G401.6 (cell line): ENCODE measurements around the gene ANGEL1.

Source experiments
- FAIRE-seq: peaks from 2 replicates; lab custom pipeline; 2012; peaks lifted over from hg19 to GRCh38; lab: Jason Lieb, UNC

ANGEL1 gene

DNA sequence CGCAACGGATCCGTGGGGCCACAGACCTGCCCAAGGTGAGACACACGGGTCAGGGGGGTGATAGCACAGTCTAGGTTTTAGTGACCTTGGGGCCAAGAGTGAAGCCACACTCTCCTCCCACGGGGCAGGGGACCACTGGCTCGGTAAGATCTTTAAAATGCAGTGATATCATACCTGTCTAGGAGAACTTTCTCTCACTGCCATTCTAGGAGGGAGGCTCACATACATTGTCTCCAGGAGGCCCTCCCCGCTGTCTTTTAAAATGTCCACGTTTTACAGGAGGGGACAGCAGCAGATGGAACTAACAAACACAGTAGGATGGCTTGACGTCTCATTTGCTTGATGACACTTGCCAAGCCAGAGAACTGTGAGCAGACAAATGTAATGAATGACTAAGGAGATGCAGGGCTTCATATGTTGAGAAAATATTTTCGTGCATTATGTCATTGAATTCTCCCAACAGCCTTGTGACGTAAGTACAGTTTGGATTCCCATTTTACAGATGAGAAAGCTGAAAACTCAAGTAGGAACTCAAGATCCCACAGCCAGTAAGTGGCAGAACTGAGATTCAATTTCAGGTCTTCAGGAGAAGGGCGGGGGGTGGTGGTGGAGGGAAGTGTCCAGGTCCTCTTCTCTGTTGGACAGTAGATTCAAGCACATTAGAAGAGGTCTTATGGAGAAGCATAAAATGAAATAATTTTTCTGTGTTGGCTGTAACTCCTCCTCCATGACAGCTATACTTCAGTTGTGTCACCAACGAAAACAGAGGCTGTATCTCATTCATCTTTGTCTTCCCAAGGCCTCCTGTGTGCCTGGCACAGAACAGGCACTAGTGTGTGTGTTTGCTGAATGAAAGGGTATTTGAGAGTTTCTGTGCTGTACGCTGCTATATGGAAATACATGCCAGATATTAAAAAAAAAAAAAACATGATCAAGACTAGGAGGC, 49.3 kb downstream of the ANGEL1 start:
- no peak for FAIRE-seq

DNA sequence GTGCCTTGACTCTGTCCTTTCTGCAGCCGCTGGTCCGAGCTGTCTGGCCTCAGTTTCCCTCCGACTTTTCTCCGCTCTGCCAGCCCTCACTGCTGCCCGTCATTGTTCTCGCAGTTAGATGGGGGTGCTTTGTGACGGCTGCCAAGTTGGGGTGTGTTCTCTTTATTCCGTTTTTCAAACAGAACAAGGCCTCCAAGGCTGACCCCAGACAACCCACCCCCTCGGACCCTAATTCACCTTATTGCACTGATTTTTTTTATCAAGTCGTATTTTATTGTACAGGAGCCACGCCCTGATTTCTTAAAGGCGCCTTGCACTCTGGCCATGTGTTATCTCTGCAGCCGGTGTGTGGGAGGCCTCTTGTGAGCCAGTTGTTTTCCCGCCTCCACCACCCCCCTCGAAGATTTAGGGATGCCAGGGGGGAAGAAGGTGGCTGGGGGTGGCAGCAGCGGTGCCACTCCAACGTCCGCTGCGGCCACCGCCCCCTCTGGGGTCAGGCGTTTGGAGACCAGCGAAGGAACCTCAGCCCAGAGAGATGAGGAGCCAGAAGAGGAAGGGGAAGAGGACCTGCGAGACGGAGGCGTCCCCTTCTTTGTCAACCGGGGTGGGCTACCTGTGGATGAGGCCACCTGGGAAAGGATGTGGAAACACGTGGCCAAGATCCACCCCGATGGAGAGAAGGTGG, 50.1 kb downstream of the ANGEL1 start:
- FAIRE-seq, result no peak

DNA sequence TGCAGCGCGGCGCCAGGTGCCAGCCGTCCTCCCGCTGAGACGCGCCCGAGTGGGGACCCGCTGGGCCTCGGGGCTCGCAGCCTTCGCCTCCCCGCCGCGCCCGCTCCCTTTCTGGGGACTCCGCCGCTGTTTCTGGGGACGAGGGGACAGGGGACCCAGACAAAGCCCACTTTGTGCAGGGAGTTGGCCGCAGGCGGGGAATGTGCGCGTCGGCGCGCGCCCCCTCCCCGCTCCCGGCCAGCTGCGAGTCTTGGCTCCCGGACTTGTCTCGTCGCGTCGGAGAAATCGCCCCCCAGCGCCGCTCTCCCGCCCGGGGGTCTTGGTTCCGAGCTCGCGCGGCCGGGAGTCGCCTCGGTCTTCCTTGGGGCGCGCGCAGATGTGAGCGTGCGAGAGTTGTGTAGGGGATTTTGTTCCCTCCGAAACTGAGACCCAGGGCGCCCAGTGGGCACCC, 50.7 kb downstream of the ANGEL1 start:
- FAIRE-seq, result no peak

DNA sequence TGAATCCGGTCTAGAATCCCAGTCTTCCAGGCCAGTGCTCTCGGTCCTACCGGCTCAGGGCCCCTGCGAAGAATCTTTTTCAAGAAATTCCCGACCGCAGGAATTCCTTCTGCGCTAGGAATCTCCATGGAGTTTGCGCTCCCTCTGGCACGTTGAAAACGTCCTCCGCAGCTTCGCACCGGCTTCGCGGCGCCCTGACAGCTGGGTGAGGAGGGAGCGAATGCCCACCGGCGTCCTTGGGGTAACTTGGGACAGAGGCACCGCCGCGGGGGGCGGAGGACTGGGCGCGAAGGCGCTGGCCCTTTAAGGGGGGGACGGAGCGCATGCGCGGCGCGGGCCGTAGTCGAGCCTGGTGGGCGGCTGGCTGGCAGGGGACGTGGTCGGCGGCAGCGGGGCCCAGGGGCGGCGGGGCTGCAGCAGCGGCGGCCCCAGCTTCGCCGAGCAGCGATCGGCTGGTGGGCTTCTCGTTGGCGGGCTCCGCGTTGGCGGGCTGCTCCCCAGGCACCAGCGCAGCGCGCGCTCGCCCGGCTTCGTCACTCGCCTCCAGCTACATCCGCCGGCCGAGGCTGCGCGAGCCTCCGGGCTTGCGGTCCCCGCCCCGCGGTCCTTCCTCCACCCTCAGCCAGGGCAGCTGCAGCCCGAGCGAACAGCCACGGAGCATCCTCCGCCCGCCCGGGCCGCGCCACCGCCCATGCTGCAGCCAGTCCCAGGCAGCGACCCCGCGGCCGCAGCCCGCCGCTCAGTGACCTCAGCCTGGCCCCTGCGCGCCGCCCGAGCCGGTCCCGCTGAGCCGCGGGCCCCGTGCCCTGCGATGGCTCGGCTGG, 51.3 kb downstream of the ANGEL1 start, which contains the start of gene VASH1:
Gene VASH1, plus strand, starts transcription at position 333 of the 824 bp plus-strand sequence. CDS start 1,354 bp downstream, outside the sequence.
- FAIRE-seq, result no peak

DNA sequence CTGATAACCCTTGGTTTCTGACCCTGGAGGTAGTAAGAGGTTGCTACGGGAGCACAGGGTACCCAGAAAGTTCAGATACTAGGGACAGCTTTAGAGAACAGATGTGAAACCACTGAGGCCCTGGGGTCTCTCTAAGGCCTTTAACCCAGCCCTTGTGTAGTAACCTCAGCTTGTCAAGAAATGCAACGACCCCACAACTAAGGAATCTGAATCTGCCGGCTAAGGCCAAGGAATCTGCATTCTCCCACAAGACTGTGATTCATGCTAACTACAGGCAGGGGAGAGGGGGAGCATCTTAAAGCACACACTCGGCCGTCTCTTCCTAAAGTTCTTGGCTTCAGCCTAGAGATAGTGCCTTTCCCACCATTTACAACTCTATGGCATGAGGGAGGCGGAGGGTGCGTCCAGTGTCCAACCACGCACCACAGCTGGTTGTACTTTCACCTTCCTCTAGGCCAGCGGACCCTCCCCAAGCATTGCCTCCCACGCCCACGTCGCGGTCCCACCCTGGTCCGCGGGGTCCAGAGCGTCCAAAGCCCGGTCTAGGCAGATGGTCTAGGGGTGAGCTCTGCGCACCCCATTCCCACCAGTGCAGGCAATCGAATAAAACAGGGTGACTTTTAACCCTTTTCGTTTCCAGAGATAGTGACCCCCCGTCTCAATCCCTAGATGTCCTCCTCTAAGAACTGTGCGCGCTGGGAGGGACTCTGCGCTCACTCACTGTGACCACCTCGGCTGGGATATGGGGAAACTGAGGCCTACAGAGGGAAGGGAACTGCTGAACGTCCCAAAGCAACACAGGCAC, 52.1 kb downstream of the ANGEL1 start:
- no peak for FAIRE-seq

DNA sequence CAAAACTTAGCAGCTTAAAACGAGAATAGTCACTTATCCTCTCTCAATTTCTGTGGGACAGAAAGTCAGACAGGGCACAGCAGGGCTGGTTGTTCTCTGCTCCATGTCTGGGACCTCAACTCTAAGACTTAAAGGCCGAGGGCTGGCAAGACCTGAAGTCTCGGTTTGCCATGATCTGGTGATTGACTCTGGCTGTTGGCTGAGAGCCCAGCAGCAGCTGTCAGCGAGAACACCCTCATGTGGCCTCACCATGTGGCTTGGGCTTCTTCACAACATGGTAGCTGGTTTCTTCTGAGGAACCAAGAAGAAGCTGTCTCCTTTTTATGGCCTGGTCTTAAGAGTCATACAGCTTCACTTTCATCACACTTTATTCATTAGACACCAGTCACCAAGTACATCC, 53.1 kb downstream of the ANGEL1 start:
- no peak for FAIRE-seq

DNA sequence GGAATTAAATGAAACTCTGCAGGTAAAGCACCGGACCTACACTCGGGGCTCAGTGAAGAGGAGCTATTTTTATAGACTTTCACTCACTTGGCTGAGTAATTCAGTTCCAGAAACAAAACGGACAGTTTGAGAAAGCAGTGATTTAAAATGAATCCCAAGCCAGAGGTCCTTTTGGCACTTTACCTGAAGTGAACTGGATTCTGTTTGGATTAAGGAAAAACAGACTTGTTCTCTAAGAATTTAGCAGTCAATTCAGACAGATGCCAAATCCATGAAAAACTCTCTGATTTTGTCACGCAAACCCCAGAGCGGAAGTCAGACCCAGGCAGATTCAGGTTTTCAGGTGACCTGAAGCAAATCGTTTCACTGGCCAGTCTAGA, 56.3 kb downstream of the ANGEL1 start:
- FAIRE-seq, result no peak

DNA sequence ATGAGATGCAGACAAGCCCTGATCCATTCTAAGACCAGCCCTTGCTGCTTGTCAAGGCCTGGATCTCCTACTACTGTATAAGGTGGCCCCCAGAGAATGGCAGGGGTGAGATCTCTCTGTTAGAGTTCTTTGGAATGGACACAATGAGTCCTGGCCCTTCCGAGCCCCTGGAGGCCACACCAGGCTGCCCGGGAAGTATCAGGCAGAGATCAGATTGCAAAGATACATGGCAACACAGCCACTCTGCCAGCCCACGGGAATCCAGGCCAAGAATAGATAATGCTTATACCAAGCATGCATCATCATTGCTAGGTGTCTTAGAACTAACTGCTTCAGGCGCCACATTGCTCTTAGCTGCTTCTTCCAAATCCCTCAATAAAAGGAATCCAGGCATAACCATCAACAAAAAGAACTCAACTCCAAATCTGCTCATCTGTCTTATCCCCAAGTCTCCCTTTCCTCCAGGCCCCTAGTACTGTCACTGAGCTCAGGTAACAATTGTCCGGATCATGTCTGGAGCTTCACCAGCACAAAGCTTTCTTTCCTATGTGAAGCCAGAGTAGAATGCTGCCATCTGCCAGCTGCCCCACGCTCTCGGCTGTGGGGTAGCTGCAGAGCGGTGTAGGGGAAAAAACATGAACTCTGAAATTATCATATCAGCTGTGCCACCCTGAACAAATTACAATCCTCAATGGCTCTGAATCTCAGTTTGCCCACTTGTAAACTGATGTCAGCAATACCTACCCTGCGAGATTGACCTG, 56.9 kb downstream of the ANGEL1 start:
- FAIRE-seq, result no peak

DNA sequence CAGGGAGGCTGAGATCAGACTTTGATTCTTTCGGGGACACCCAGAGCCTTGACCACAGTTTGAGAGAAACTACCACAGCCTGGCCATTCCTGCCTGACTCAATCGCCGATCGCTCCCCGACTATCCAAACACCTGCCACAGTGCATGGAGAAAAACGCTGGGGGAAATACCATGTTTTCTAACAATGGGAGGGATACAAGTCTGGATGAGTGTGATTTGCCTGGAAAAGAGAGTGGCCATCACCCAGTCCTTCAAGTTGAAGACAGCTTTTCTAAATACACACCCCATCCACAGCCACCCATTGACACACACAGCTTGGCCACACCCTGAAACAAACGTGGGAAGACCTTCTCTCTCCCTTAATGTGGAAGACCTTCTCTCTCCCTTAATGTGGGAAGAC, 58.1 kb downstream of the ANGEL1 start:
- FAIRE-seq, result no peak

DNA sequence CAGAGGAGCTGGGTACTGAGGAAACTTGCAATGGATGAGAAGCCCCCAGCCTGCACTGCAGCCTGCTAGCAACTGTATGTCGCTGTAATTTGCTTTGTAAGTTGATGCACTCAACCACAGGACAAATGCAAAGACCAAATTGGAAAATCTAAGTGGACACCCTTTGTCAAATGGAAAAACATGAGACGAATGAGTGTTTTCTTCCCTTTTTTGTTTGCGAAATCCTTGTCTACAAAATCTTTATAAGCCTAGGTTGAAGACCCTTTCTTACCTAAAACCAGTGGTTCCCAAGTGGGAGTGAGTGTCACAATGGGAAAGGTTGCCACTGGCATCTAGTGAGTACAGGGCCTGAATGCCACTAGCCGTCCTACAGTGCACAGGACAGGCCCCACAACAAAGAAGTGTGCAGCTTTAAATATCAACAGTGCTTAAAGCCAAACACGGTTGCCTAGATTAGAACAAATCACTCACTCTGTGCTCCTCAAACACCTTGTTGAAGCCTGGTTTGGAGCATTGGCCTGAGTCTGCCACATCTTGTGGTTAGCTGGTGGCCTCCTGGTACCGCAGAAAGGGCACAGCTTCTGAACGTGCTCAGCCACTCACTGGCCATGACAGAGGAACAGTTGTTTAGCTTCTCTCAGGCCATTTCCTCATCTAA, 59.0 kb downstream of the ANGEL1 start:
- FAIRE-seq, result no peak

DNA sequence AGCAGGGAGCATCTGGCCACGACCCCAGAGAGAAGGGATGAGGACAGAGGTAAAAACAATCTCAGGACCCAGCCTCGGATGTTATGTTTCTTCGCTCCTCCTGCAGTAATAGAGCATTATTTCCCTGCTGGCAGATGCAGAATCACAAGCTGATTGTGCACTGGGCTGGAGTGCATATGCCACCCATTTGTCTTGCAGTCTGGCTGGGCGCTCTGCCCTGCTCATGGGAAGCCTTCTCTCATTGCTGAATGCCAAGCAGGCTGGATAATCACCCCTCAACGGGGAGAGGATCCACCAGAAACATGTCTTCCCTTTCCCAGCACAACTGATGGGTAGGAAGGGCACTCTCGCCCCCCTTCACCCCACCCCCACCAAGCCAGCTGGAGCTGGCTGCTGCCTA, 59.9 kb downstream of the ANGEL1 start:
- FAIRE-seq, result no peak

DNA sequence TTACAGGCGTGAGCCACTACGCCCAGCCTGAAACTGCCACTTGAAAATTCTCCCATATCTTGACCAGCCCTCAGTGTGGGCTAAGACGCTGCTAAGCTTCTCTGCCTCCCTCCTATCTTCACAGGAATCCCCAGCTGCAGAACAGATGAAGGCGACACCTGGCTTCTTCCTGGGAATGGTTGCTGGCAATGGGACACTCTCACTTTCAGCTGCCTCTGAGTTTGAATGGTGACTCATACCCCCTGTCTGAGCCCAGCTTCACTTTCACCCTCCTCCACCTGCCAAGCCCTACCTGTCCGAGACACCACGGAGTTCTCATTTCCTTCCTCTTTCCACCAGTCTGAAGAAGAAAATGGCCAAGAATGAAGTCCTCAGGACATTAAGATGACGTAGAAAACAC, 69.7 kb downstream of the ANGEL1 start:
- no peak for FAIRE-seq

DNA sequence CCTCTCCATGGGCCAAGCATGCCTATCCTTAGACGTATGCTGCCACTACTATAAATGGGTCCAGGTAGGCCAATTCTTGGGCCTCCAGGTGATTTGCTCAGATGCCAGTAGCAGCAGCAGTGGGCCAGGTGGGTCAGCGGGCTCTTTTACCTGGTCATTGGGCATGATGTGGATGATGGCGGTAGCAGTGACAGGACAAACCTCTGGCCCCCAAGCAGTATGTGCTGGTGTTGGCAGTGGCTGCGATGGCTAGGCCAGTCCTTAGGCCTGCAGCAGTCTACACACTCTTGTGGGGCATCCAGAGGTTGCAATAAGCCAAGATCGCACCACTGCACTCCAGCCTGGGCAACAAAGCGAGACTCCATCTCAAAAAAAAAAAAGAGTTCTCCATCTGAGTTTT, 70.5 kb downstream of the ANGEL1 start:
- no peak for FAIRE-seq

DNA sequence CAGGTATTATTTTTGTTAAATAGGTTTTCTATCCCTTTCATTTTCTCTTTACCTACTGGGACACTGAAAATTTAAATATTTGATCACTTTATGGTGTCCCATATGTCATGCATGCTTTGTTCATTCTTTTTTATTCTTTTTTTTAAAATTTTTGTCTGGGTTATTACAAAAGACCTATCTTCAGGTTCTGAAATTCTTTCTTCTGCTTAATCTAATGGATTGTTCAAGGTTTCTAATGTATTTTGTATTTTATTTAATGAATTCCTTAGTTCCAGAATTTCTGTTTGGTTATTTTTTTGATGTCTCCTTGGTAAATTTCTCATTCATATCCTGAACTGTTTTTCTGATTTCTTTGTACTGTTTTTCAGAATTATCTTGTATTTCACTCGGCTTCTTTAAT, 71.6 kb downstream of the ANGEL1 start:
- no peak for FAIRE-seq
